Colonic mucosa (tissue), 4 donors: ENCODE data around the gene TAF6. TPM values are rescaled to one million over a fixed set of nuclear protein-coding genes. Genes with fewer than 3 reads are reported as not detected.

Source experiments
- DNase-seq: peaks from one replicate; pipeline ENCODE4 v3.0.0-alpha.2; 2020
- H3K27ac ChIP-seq: fragments of 200-600 bp; one replicate; pipeline ENCODE4 v1.8.0; 2021
- H3K27me3 ChIP-seq: fragments of 200-600 bp; one replicate; pipeline ENCODE4 v1.8.0; 2021
- H3K36me3 ChIP-seq: fragments of 200-600 bp; one replicate; pipeline ENCODE4 v1.8.0; 2021
- H3K4me1 ChIP-seq: fragments of 200-600 bp; one replicate; pipeline ENCODE4 v1.8.0; 2021; ENCODE audit warnings: mild to moderate bottlenecking
- H3K4me3 ChIP-seq: fragments of 200-600 bp; one replicate; pipeline ENCODE4 v1.8.0; 2021
- H3K9ac ChIP-seq, 2 donors: one replicate each; pipeline ENCODE4 v1.7.0; 2013; ENCODE audit warnings: control low read depth in 2 of 2, low read depth in 2 of 2, low read length in 2 of 2
- H3K9me3 ChIP-seq: fragments of 200-600 bp; one replicate; pipeline ENCODE4 v1.8.0; 2021
- CTCF ChIP-seq: fragments of 200-600 bp; IDR thresholded peaks from one replicate; pipeline ENCODE4 v1.8.0; 2022; ENCODE audit warnings: antibody characterized with exemption, mild to moderate bottlenecking
- intact Hi-C: fragments of 100-400 bp; cut with DNase I; formaldehyde crosslinking; loops from one replicate; pipeline ENCODE4 v1.14.1; 2022
- total RNA-seq, 2 donors: library from RNA; stranded (reverse); fragmentation: NEBNext Ultra II Directional in 1 of 2; extraction: Animal tissue kit (Norgen Biotek cat#: 25700) in 1 of 2; gene quantifications; one replicate each; pipeline ENCODE4 v1.2.1, GENCODE V29; 2021
- donor health status: healthy.
- donor health status: DM: no; HTN: no; CAD: no.
- donor health status: DM: no; HTN: no; CAD: no.

TAF6 gene
- total RNA-seq, 2 donors from 2014 or later = 28.7 to 67.3 TPM

GRCh38 chr7:100081535-100082102 lies 37.5 kb downstream of the TAF6 start, which contains the start of gene ZNF3:
TSS of gene ZNF3 (minus strand) at chr7:100081723. CDS start at chr7:100077357, 4,366 bp downstream.
- intact Hi-C loops = loop anchor here (5.0 kb wide), 2 partner anchors 34 to 89 kb away; partner anchors contain the start of gene ZSCAN21
- Histone ChIP-seq H3K36me3 (no peaks in the 10 kb centered on the region), H3K27ac (peak within 1 kb of the TSS; percentile 82), H3K27me3 (no peaks in the 10 kb centered on the region), H3K9ac (peak within 1 kb of the TSS; percentile 96 to 99), H3K9me3 (no peaks in the 10 kb centered on the region), H3K4me3 (peak within 1 kb of the TSS; percentile 97), H3K4me1 (peaks cover 19% of the 10 kb centered on the region)
- DNase-seq = peak; percentile 99
- TF ChIP-seq CTCF = peak; percentile 94

DNA sequence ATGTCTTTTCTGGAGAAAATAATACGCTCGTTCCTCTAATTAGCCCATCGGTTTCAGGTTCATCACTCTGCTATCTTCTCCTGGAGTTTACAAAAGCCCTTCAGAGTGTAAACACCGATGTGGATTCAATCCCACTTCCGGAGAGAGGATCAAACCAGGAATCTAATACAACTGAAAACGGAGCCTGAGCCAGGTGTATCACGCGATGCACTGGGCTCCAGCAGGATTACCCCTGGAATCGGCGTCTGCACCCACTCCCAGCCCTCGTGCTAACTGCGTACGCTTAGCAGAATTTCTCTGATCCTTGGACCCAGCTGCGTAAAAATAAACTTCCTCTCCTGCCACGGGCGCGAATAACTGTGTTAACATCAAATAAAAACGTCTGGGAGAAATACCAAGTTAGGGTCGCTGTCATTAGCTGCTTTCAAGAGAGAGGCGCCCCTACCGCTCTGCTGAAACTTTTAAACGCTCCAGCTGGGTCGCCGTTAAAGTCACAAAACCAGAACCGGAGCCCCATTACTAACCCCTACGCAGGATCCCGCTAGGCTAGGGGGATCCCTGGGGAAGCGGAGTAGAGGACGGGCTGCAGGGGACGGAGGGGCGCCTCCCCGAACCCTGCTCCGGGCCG lies 38.1 kb downstream of the TAF6 start:
- TF ChIP-seq CTCF = no peak
- peak overlapping the region; percentile 97 for H3K4me3 ChIP-seq

GRCh38 chr7:100079024-100079560 lies 40.1 kb downstream of the TAF6 start:
- Histone ChIP-seq H3K27ac (peak overlapping the region; percentile 82), H3K9me3 (no peaks in the 10 kb centered on the region), H3K36me3 (peaks cover 7% of the 10 kb centered on the region), H3K4me3 (no peak overlapping the region), H3K4me1 (peaks cover 19% of the 10 kb centered on the region), H3K9ac (peak overlapping the region; percentile 41 to 99), H3K27me3 (no peaks in the 10 kb centered on the region)
- no peak for TF ChIP-seq CTCF
- peak; percentile 83 for DNase-seq
- intact Hi-C loops = no loop called here

More for the DNA sequence above, 38.1 kb downstream of the TAF6 start:
- no peaks in the 10 kb centered on the region for H3K27me3 ChIP-seq
- peak overlapping the region; percentile 96 to 99 for H3K9ac ChIP-seq
- intact Hi-C loops = loop anchor here (5.0 kb wide), 2 partner anchors 34 to 89 kb away; partner anchors contain the start of gene ZSCAN21
- H3K4me1 ChIP-seq = peaks cover 19% of the 10 kb centered on the region
- H3K27ac ChIP-seq = peak overlapping the region; percentile 82
- no peaks in the 10 kb centered on the region for H3K36me3 ChIP-seq
- DNase-seq = no peak
- H3K9me3 ChIP-seq = no peaks in the 10 kb centered on the region

GRCh38 chr7:100077205-100077604 lies 42.0 kb downstream of the TAF6 start:
- Histone ChIP-seq H3K4me3 (no peak overlapping the region), H3K9ac (no peak overlapping the region), H3K4me1 (peaks cover 19% of the 10 kb centered on the region), H3K27me3 (no peaks in the 10 kb centered on the region), H3K9me3 (no peaks in the 10 kb centered on the region), H3K36me3 (peaks cover 25% of the 10 kb centered on the region), H3K27ac (peak overlapping the region; percentile 82)
- no peak for TF ChIP-seq CTCF
- DNase-seq = peak; percentile 54
- intact Hi-C loops = no loop called here

GRCh38 chr7:100075418-100075817 lies 43.7 kb downstream of the TAF6 start:
- Histone ChIP-seq H3K27ac (no peak overlapping the region), H3K27me3 (no peaks in the 10 kb centered on the region), H3K36me3 (peaks cover 36% of the 10 kb centered on the region), H3K4me3 (no peak overlapping the region), H3K4me1 (peaks cover 16% of the 10 kb centered on the region), H3K9ac (no peak overlapping the region), H3K9me3 (peaks cover 8% of the 10 kb centered on the region)
- no peak for TF ChIP-seq CTCF
- DNase-seq = no peak
- intact Hi-C loops = no loop called here
